Measurements from ENCODE around the gene GFRA1.

The GFRA1 gene

DNA sequence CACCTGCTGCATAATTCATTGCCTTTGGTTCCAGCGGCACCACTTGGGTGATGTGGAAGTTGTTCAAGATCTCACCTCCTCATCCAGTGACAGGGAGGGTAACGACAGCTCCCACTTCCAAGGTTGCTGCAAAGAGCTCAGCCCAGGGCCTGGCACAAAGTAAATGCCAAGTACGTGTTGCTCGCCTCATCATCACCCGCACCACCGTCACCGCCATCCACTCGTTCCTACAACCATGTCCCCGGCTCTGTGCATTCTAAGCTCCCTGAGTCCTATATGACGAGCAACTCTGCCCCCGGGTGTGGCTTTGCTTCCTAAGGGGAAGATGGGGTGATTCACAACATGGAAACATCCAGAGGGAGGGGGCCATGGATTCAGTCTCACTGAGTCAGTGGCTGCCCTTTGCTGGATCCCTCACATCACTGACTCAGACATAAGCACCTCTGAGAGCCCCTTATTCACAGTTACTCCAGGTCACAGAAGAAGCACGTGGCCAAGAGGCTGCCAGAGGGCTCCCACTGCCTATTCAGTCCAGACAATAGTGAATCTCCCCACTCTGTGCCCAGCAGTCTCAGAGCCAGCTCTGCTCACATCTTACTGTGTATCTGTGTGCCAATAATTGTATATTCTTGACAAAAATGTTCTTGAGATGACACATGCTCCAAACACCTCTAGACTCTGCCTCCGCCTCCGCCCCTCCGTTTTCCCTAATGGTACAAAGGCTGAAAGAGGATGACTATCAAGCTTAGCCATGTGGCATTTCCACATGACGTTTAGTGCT is 159.1 kb downstream of the GFRA1 start:
- peaks cover 4% of the 10 kb centered on the region for H3K9me3 Mint-ChIP-seq
- no peak for DNase-seq
- no peak overlapping the region for H3K27ac Mint-ChIP-seq
- no peaks in the 10 kb centered on the region for H3K4me1 Mint-ChIP-seq (ENCODE audit: low read depth)
- H3K27me3 Mint-ChIP-seq = no peaks in the 10 kb centered on the region
- H3K4me3 Mint-ChIP-seq = no peak overlapping the region
- H3K36me3 Mint-ChIP-seq (ENCODE audit: low read depth) = no peaks in the 10 kb centered on the region

DNA sequence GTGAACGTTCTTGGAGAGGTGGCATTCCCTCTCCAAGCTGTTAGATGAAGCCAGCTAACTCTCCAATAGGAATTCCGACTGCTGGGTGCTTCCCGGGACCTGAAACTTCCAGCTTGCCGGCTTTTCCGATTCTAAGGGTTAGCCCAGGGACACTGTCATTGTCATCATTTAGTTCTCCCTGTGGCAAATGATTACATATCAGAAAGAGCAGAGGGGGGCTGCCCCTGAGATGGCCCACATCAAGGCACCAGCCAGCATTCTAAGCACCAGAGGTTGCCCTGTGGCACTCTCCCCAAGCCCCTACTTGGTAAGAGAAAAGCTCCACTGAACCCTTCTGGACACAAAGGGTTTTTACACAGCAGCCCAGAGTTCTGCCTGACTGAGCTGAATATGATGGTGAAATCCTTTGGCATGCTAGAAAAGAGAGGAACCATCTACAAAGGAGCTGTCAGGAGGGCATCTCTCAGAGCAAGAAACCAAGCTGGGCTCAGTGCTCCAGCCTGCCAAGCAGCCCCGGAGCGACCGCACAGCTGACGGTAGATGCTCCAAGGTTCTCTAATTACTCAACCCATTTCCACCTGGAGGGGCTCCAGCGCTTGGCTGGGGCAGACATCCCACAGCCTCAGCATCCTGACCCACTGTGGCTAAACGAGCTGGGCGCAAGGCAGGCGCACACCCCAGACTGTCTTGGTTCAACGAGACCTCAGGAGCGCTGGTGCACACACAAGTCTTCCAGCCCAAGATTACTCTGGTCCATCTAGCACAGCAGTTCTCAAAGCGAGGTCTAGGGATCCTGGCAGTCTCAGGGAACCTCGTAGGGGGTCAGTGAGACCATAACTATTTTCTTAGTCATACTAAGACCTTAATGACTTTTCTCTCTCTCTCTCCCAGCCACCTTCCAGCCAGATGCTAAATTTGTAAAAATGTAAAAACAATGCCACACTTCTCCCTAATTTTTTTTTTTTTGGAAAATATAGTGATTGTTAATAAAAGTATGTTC is 160.5 kb downstream of the GFRA1 start:
- DNase-seq = no peak
- Mint-ChIP-seq H3K4me1 (ENCODE audit: low read depth) (no peaks in the 10 kb centered on the region), H3K27ac (no peak overlapping the region), H3K9me3 (no peaks in the 10 kb centered on the region), H3K27me3 (no peaks in the 10 kb centered on the region), H3K36me3 (ENCODE audit: low read depth) (no peaks in the 10 kb centered on the region), H3K4me3 (no peak overlapping the region)

- H3K27me3 Mint-ChIP-seq = no peaks in the 10 kb centered on the region
- H3K4me3 Mint-ChIP-seq = no peak overlapping the region
- no peaks in the 10 kb centered on the region for H3K36me3 Mint-ChIP-seq (ENCODE audit: low read depth)
- H3K9me3 Mint-ChIP-seq = no peaks in the 10 kb centered on the region
- H3K27ac Mint-ChIP-seq = no peak overlapping the region
- H3K4me1 Mint-ChIP-seq (ENCODE audit: low read depth) = no peaks in the 10 kb centered on the region
- DNase-seq = no peak
Measured at GRCh38 chr10:116111483-116112095, 161.4 kb downstream of the GFRA1 start.

GRCh38 chr10:116110736-116111135 is 162.3 kb downstream of the GFRA1 start:
- no peaks in the 10 kb centered on the region for H3K4me1 Mint-ChIP-seq (ENCODE audit: low read depth)
- DNase-seq = no peak
- H3K36me3 Mint-ChIP-seq (ENCODE audit: low read depth) = no peaks in the 10 kb centered on the region
- H3K27me3 Mint-ChIP-seq = no peaks in the 10 kb centered on the region
- no peaks in the 10 kb centered on the region for H3K9me3 Mint-ChIP-seq
- H3K4me3 Mint-ChIP-seq = no peak overlapping the region
- no peak overlapping the region for H3K27ac Mint-ChIP-seq

- Mint-ChIP-seq H3K4me1 (ENCODE audit: low read depth) (no peaks in the 10 kb centered on the region), H3K9me3 (no peaks in the 10 kb centered on the region), H3K27ac (no peak overlapping the region), H3K4me3 (no peak overlapping the region), H3K36me3 (ENCODE audit: low read depth) (no peaks in the 10 kb centered on the region), H3K27me3 (no peaks in the 10 kb centered on the region)
- no peak for DNase-seq
Measured at GRCh38 chr10:116109881-116110280, 163.1 kb downstream of the GFRA1 start.

DNA sequence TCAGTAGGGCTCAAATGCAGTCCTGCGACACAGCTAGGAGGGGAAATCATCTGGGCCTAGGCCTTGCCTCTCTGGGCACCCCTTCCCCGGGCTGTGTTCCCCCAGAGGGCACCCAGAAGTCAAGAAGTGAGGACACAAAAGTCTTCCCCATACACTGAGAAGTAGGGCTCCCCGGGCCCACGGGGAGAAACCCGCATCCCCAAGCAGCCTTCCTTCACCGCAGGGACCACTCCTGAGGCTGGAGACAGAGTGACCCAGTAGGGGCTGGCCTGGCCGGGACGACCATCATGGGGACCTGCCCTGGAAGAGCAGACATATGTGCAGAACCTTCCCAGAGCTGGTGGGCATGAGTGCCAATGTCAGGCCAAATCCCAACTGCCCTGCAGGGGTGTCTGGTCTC is 163.5 kb downstream of the GFRA1 start:
- no peak overlapping the region for H3K27ac Mint-ChIP-seq
- no peaks in the 10 kb centered on the region for H3K9me3 Mint-ChIP-seq
- no peak overlapping the region for H3K4me3 Mint-ChIP-seq
- H3K4me1 Mint-ChIP-seq (ENCODE audit: low read depth) = no peaks in the 10 kb centered on the region
- H3K27me3 Mint-ChIP-seq = no peaks in the 10 kb centered on the region
- no peaks in the 10 kb centered on the region for H3K36me3 Mint-ChIP-seq (ENCODE audit: low read depth)
- no peak for DNase-seq

- H3K36me3 Mint-ChIP-seq (ENCODE audit: low read depth) = no peaks in the 10 kb centered on the region
- no peaks in the 10 kb centered on the region for H3K4me1 Mint-ChIP-seq (ENCODE audit: low read depth)
- H3K9me3 Mint-ChIP-seq = no peaks in the 10 kb centered on the region
- no peak for DNase-seq
- H3K27me3 Mint-ChIP-seq = no peaks in the 10 kb centered on the region
- no peak overlapping the region for H3K4me3 Mint-ChIP-seq
- H3K27ac Mint-ChIP-seq = no peak overlapping the region
Measured at GRCh38 chr10:116108095-116108494, 164.9 kb downstream of the GFRA1 start.

- Mint-ChIP-seq H3K4me3 (no peak overlapping the region), H3K36me3 (ENCODE audit: low read depth) (no peaks in the 10 kb centered on the region), H3K27me3 (no peaks in the 10 kb centered on the region), H3K27ac (no peak overlapping the region), H3K4me1 (ENCODE audit: low read depth) (no peaks in the 10 kb centered on the region), H3K9me3 (no peaks in the 10 kb centered on the region)
- DNase-seq = no peak
Measured at GRCh38 chr10:116106611-116107010, 166.4 kb downstream of the GFRA1 start.

DNA sequence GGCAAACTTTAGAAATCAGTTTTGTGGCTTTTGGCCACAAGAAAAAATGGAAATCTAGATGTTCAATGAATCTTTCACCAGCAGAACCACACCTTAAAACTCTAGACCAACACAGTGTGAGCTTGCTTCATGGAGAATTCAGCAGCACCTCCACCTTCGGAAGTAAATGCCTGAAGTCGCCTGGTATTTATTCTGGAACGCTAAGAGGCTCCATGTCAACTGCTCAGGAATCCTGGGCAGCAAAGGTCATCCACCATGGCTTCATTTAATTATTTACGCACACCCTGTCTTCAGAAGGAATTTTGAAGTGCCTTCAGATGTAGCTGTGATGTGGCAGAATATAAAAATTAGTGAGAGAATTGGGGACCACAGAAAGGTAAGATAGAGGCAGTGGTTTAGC is 167.7 kb downstream of the GFRA1 start:
- Mint-ChIP-seq H3K4me1 (ENCODE audit: low read depth) (no peaks in the 10 kb centered on the region), H3K9me3 (no peaks in the 10 kb centered on the region), H3K27me3 (no peaks in the 10 kb centered on the region), H3K27ac (no peak overlapping the region), H3K36me3 (ENCODE audit: low read depth) (no peaks in the 10 kb centered on the region), H3K4me3 (no peak overlapping the region)
- DNase-seq = no peak

- H3K36me3 Mint-ChIP-seq (ENCODE audit: low read depth) = no peaks in the 10 kb centered on the region
- no peak for DNase-seq
- H3K27me3 Mint-ChIP-seq = no peaks in the 10 kb centered on the region
- H3K4me3 Mint-ChIP-seq = no peak overlapping the region
- H3K9me3 Mint-ChIP-seq = no peaks in the 10 kb centered on the region
- no peaks in the 10 kb centered on the region for H3K4me1 Mint-ChIP-seq (ENCODE audit: low read depth)
- H3K27ac Mint-ChIP-seq = no peak overlapping the region
Measured at GRCh38 chr10:116104210-116104932, 168.6 kb downstream of the GFRA1 start.

GRCh38 chr10:116103668-116104067 is 169.3 kb downstream of the GFRA1 start:
- Mint-ChIP-seq H3K27ac (no peak overlapping the region), H3K27me3 (no peaks in the 10 kb centered on the region), H3K4me1 (ENCODE audit: low read depth) (no peaks in the 10 kb centered on the region), H3K36me3 (ENCODE audit: low read depth) (no peaks in the 10 kb centered on the region), H3K4me3 (no peak overlapping the region), H3K9me3 (no peaks in the 10 kb centered on the region)
- DNase-seq = no peak

GRCh38 chr10:116101616-116102315 is 171.2 kb downstream of the GFRA1 start:
- no peak for DNase-seq
- H3K9me3 Mint-ChIP-seq = no peaks in the 10 kb centered on the region
- H3K27me3 Mint-ChIP-seq = no peaks in the 10 kb centered on the region
- H3K4me3 Mint-ChIP-seq = no peak overlapping the region
- H3K4me1 Mint-ChIP-seq (ENCODE audit: low read depth) = no peaks in the 10 kb centered on the region
- no peaks in the 10 kb centered on the region for H3K36me3 Mint-ChIP-seq (ENCODE audit: low read depth)
- H3K27ac Mint-ChIP-seq = no peak overlapping the region

DNA sequence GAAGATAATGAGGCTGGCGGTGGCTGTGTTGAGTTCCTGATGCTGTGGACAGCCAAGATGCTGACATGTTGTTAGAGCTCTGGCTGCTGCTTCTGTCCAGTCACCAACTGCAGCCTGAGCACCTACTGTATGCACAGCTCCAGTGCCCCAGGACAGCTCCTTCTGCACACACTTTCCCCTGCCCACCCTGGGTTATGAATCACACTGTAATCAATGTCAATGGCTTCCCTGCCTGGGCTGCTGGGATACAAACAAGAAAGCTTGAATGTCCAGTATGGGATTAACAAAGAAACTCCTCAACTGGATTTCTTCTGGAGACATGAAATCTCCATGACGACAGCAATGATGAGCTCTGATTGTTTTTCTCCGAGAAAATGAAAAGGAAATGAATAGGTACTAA is 172.0 kb downstream of the GFRA1 start:
- Mint-ChIP-seq H3K27me3 (no peaks in the 10 kb centered on the region), H3K36me3 (ENCODE audit: low read depth) (no peaks in the 10 kb centered on the region), H3K27ac (no peak overlapping the region), H3K4me1 (ENCODE audit: low read depth) (no peaks in the 10 kb centered on the region), H3K9me3 (no peaks in the 10 kb centered on the region), H3K4me3 (no peak overlapping the region)
- DNase-seq = no peak

DNA sequence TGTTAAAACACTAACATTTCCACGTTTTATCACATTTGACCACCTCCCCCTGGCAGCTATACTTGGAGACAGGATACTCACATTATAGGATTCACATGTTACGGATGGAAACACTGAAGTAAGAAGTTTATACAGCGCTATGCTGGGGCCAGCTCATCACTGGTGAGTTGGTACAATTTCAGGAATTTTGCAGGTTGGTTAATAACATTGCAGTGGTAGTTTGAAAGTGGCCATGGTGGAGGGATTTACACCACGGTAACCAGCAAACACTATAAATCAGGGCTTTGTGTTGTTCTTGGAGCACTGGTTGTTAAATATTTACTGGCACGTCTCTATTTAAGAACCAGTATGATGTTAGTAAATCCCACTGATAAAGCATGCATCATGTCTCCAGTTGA is 174.0 kb downstream of the GFRA1 start:
- H3K9me3 Mint-ChIP-seq = no peaks in the 10 kb centered on the region
- H3K27me3 Mint-ChIP-seq = no peaks in the 10 kb centered on the region
- no peak overlapping the region for H3K4me3 Mint-ChIP-seq

More for the DNA sequence above, 174.0 kb downstream of the GFRA1 start:
- H3K4me1 Mint-ChIP-seq (ENCODE audit: low read depth) = no peaks in the 10 kb centered on the region
- H3K27ac Mint-ChIP-seq = no peak overlapping the region
- no peak for DNase-seq
- H3K36me3 Mint-ChIP-seq (ENCODE audit: low read depth) = no peaks in the 10 kb centered on the region
